SK-N-MC (cell line): ENCODE data around the gene CSNK2B.

Experiments
- DNase-seq: peaks from one replicate; pipeline ENCODE4 v3.0.0-alpha.2; 2011; ENCODE audit warnings: low read depth, low spot score
- H3K27ac ChIP-seq: fragments of 200-600 bp; sonication (generic); 2 replicates; pipeline ENCODE4 v1.5.1; 2016; ENCODE audit warnings: mixed run types
- H3K36me3 ChIP-seq: fragments of 200-600 bp; sonication (generic); 2 replicates; pipeline ENCODE4 v1.6.1; 2017; ENCODE audit warnings: antibody characterized with exemption, low read length, mixed read lengths; ENCODE audit not compliant: insufficient read depth
- H3K4me3 ChIP-seq: fragments of 200-600 bp; sonication (generic); 2 replicates; pipeline ENCODE4 v1.5.1; 2016
- H3K9ac ChIP-seq: fragments of 200-600 bp; sonication (generic); 2 replicates; pipeline ENCODE4 v1.8.0; 2017; ENCODE audit warnings: mixed run types, mixed read lengths; ENCODE audit not compliant: insufficient read length
- H3K9me3 ChIP-seq: fragments of 200-600 bp; sonication (generic); 2 replicates; pipeline ENCODE4 v1.6.1; 2017; ENCODE audit warnings: low read depth, mild to moderate bottlenecking, antibody characterized with exemption, low read length, moderate library complexity, mixed read lengths
- EZH2 ChIP-seq: fragments of 200-600 bp; sonication (generic); IDR thresholded peaks from one replicate; pipeline ENCODE4 v1.6.1; 2017; ENCODE audit warnings: antibody characterized with exemption
- FOXP2 ChIP-seq: optimal IDR thresholded peaks from 2 replicates; pipeline ENCODE3; 2011; ENCODE audit warnings: mild to moderate bottlenecking, moderate library complexity; ENCODE audit not compliant: insufficient read depth; ENCODE audit errors: extremely low read length, control extremely low read depth
- POLR2AphosphoS5 ChIP-seq: IDR thresholded peaks from 2 replicates; pipeline ENCODE4 v1.6.1; 2012; ENCODE audit warnings: mild to moderate bottlenecking, low read depth, low read length, borderline replicate concordance

CSNK2B gene

DNA sequence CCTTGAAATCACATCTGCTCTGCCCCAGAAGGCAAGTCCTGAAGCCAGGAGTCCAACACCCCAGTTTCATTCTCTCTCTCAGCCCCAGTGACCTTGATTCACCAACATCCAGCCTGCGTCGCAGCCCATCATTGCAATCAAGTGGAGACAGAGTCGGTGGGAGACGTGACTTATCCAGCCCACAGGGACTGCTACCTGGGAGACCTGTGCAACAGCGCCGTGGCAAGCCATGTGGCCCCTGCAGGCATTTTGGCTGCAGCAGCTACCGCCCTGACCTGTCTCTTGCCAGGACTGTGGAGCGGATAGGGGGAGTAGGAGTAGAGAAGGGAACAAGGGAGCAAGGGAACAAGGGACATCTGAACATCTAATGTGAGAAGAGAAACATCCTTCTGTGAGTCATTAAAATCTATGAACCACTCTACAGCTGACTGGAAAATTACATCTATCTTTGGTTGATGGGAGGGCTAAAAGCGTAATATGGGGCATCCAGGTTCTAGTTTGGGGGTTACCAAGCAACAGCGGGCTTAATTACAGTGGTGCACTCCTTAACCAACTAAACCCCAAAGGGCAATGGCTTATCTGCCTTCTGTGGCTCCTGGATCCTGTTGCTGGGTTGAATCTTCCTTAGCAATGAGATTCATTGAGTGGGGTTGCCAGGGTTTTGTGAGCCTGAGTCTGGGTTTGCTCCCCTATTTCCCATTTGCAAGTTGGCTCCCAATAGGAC, 51.8 kb downstream of the CSNK2B start:
- DNase-seq: no peak
- TF ChIP-seq POLR2AphosphoS5 (no peak), EZH2 (no peak), FOXP2 (no peak)
- no peak overlapping the region for H3K27ac ChIP-seq
- H3K36me3 ChIP-seq: no peaks in the 10 kb centered on the region
- no peaks in the 10 kb centered on the region for H3K9me3 ChIP-seq
- no peak overlapping the region for H3K9ac ChIP-seq
- no peak overlapping the region for H3K4me3 ChIP-seq

DNA sequence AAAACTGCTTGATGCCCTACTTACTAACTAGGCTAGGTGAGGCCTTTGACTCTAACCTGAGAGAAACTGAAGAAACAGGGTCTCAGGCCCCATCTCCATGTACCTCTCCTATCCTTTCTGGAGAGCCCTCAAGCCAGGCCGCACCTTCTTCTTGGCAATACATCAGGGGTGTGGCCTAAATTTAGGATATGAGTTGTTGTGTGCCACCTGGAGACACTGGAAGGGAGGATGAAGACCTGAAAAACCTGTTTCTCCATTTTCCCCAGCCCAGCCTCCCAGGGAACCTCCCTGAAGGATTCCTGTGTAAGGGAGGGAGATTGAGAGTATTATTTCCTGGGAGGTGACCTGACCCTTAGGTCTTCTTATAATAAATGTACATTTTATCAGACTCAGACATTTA, 52.4 kb downstream of the CSNK2B start:
- Histone ChIP-seq H3K27ac (no peak overlapping the region), H3K9ac (no peak overlapping the region), H3K36me3 (no peaks in the 10 kb centered on the region), H3K4me3 (no peak overlapping the region), H3K9me3 (no peaks in the 10 kb centered on the region)
- DNase-seq: no peak
- TF ChIP-seq FOXP2: no peak
- no peak for TF ChIP-seq EZH2
- no peak for TF ChIP-seq POLR2AphosphoS5

DNA sequence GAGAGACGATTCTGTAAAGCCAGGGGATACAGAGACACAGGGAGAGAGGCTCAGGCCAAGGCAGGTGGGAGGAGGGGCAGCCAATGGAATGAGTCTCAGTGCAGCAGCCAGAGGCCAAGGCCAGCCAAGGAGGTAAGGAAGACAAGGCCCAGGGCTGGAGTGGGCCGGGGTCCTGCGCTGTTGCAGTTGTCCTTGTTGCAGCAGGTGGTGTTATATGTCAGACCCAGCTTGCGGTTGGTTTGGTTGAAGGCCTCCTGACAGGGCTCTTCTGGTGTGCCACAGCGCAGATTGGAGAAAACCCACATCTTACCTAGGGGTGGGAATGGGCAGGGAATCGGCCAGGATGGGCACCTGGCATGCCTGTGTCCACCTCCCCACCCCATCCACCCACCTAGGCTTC, 53.1 kb downstream of the CSNK2B start:
- Histone ChIP-seq H3K9me3 (no peaks in the 10 kb centered on the region), H3K9ac (no peak overlapping the region), H3K4me3 (no peak overlapping the region), H3K27ac (no peak overlapping the region), H3K36me3 (no peaks in the 10 kb centered on the region)
- no peak for DNase-seq
- no peak for TF ChIP-seq EZH2
- TF ChIP-seq FOXP2: no peak
- no peak for TF ChIP-seq POLR2AphosphoS5
